Stimulated activated CD8-positive, alpha-beta memory T cell treated with anti-CD3 and anti-CD28 coated beads, Interleukin-15, amount 100 ng/mL, for 4 hours (primary cell): ENCODE results near the gene VGLL1.

Source experiments
- DNase-seq, 2 donors: peaks; one replicate each; pipeline ENCODE4 v3.0.0-alpha.2; 2020; ENCODE audit warnings: low read depth in 2 of 2

VGLL1 gene

DNA sequence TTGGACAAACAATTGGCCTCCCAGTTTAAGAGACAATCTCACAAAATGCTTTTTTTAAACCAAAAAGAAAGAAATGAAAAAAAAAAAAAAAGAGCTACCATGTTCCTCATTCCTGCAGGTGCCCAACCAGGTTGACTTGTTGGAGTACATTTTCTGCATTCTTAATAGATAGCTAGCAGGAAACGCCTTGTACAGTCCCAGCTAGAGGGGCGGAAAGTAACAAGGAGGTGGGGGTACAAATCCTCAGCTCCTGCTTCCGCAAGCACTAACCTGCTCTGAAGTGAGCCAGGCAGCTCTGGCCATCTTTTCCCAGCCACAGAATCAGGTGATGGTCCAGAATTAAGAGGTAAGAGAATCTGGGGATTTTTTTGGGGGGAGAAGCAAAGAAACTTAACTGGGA, at the start of gene VGLL1:
Gene VGLL1, plus strand, starts transcription at position 265 of the 400 bp plus-strand sequence. CDS start 3,806 bp downstream, outside the sequence.
- no peak for DNase-seq

DNA sequence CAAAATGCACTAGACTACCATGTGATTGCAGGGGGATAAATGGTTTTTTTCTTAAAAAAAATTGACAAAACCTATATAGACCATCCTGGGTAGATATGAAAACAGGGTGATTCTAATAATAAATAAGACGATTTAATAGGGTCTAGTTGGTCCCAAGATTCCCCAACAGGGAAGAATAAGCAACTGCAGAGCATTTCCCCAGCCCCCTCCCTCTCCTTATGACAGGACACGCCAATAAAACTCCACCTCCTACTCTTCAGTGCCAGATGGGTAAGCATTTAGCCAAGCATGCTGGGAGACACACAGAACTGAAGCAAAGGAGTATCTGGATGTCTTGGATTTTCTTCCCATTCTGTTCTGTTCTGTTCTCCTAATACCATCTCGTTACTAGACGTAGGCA, 44.4 kb upstream of the VGLL1 start, which contains the start of gene BRS3:
Gene BRS3, plus strand, starts transcription at position 301 of the 400 bp plus-strand sequence. CDS start 168 bp downstream, outside the sequence.
- no peak for DNase-seq

- no peak for DNase-seq
Measured at GRCh38 chrX:136488706-136489105, 43.3 kb upstream of the VGLL1 start.

DNA sequence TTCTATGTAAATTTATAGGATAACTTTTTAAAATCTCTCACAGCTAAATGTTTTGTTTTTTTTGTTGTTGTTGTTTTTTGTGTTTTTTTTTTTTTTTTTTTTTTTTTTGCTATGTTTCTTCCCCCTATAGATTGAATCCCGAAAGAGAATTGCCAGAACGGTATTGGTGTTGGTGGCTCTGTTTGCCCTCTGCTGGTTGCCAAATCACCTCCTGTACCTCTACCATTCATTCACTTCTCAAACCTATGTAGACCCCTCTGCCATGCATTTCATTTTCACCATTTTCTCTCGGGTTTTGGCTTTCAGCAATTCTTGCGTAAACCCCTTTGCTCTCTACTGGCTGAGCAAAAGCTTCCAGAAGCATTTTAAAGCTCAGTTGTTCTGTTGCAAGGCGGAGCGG, 40.2 kb upstream of the VGLL1 start:
- no peak for DNase-seq

DNA sequence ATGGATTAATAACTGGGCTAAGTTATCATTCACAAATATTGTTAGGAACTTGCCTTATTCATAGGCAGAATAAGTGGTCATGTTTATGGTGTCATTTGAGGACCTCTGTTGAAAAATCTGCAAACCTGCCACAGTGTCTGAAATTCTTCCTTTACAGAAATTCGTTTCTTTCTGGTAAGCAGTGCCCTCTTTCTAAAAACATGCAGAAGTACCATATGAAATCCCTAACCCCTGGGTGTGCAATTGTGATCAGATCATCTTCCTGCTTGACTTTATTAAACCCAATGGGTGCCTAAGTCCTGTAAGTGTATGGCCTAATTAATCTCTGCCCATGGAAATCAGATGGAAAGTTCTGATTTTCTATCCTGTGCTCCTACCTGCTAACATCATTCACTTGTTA, 39.0 kb upstream of the VGLL1 start:
- no peak for DNase-seq

- no peak for DNase-seq
Measured at GRCh38 chrX:136495043-136495442, 37.0 kb upstream of the VGLL1 start.

DNA sequence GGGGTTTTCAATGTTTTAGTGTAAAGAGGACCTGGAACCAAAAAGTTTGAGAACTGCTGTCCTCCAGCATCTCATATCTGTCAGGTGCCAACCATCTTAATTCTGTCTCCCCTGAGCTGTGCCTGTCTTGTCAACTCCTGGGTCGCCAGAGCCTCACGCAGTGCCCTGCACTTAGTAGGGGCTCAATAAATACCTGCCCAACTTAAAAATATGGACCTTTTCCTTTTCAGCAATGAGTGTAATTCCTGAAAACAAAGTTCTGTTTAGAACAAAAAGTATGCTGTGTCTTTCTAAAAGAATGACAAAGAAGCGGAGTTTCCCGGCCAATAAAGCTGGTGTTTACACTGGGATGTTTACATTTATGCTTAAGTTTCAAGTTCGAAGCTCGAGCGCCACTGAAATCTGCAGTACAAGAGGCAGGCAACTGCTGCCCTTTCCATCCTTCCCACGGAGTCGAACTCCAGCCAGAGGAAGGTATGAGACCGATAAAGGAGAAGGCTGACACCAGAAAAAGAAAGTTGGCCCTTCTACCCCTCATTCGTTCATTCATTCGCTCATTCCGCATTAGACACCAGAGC, 35.7 kb upstream of the VGLL1 start:
- DNase-seq, result no peak

DNA sequence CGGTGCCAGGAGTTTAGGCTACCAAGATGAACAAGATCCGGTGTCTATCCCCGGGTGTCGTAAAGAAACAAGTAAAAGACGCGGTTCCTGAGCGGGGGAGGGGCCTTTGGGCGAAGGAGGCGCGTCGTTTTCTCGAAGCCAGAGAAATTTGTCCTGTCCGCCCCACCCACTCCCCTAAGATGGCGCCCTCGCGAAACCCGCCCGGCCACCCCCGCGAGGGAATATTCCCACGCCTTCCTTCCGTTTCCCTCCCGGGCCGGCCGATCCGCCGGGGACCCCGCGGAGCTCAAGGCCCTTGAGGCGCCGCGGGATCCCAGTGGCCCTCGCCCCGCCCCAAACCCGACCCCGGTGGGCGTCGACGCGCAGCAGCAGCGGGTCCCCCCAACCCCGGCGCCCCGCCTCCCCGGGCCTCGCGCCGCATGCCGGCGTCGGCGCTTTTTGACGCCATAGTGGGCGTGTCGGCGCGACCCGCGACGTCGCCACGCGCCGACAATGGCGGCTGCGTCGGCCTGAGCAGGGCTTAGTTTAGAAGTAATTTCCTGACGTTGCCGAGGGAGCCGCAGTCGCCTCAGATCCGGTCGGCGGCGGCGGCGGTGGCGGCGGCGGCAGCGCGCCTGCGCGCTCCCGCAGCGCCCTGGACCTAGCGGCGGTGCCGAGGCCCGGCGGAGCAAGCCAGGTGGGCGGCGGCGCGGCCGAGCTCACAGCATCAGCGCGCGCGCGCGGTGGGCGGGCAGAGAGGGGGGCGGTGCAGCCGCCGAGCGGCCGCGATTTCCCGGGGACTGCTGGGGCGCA, 35.1 kb upstream of the VGLL1 start:
- peak; percentile 67 to 75 for DNase-seq

DNA sequence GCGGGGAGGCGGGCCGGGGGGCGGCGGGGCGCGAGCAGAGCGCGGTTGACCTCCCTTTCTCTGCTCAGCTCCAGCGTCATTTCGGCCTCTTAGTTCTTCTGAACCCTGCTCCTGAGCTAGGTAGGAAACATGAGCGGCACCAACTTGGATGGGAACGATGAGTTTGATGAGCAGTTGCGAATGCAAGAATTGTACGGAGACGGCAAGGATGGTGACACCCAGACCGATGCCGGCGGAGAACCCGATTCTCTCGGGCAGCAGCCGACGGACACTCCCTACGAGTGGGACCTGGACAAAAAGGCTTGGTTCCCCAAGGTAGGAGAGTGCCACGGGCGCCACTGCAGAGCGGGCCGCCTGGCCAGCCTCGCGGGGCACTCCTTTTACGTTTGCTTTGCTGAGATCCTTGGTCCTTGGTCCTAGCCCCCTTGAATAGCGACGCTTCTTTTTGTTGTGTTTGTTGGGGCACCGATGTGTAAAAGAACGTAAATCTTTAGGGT, 34.4 kb upstream of the VGLL1 start, which contains the start of gene HTATSF1:
Gene HTATSF1, plus strand, starts transcription at position 37 of the 497 bp plus-strand sequence. Its CDS starts 93 bp downstream, at position 130.
- DNase-seq, result no peak

- DNase-seq, result no peak
Measured at GRCh38 chrX:136519069-136519468, 12.9 kb upstream of the VGLL1 start.

- DNase-seq, result no peak
Measured at GRCh38 chrX:136523770-136524169, 8.2 kb upstream of the VGLL1 start.

- DNase-seq, result no peak
Measured at GRCh38 chrX:136525738-136526606, 6.0 kb upstream of the VGLL1 start.

GRCh38 chrX:136528645-136529315, 3.2 kb upstream of the VGLL1 start:
- no peak for DNase-seq

GRCh38 chrX:136529795-136530194, 2.2 kb upstream of the VGLL1 start:
- DNase-seq, result no peak

DNA sequence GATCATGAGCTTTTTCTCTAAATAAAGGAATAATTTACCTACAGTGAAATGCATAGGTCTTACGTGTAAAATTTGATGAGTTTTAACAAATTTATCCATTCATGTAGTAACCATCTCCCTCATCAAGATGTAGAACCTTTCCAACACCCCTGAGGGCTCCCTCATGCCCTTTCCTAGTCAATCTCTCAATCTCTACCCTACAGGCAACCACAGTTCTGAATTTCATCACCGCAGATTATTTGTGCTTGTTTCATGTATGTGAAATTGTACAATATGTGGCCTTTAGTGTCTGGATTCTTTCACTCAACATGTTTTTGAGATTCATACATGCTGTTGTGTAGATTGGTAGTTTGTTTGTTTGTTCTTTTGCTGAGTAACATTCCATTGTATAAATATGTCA, 2.1 kb downstream of the VGLL1 start:
- DNase-seq, result no peak

- no peak for DNase-seq
Measured at GRCh38 chrX:136538811-136539210, 6.8 kb downstream of the VGLL1 start.

DNA sequence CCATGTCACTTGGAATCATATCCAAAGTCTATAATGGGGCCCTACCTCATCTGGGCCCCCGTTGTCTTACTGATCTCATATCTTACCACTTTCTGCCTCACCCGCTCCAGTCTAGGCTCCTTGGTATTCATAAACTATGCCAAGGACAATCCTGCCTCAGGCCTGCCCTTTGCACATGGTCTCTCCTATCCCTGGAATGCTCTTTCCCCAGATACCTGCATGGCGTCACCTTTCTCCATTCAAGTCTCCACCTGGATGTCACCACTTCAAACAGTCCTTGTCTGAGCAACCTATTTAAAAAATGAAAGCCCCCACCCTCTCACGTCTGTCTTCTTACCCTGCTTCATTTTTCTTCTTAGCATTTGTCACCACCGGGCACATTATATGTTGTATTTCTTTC, 8.2 kb downstream of the VGLL1 start:
- DNase-seq, result no peak

GRCh38 chrX:136541294-136541693, 9.3 kb downstream of the VGLL1 start:
- DNase-seq, result no peak

GRCh38 chrX:136542281-136542680, 10.3 kb downstream of the VGLL1 start:
- DNase-seq, result no peak

DNA sequence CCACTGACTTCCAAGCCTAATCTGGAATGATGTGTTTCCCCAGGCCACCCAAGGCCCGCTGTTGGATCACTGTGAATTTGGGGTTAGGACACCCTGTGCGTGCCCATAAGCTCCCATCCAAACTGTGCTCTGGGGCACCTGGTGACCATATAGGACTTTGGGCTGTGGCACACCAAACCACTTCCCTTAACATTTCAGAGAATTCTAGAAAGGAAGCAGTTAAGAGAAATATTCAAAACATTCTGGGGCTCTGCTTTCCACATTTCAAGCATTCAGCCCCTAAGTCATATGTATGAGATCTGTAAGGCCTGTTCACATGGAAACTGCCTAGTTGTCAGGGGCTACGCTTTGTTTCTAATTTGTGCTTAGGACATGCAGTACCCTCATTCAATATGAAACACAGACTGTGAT, 14.4 kb downstream of the VGLL1 start:
- no peak for DNase-seq

DNA sequence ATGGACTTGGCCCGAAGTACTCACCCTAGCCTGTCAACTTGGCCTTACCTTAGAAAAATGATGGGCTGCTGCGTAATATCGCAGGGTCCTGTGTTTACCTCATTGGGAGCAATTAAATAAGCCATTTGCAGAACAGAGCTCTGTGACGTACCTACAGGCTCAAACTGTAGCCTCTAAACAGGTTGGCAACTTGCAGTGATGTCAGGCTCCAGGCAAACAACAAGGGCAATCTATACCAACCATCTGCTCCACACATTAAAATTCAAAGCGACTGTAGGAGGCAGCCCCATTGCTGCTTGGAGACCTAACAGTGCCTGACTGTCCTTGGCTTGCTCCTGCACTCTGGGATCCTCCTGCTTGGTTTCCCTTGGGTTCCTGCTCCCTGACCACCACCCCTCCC, 17.2 kb downstream of the VGLL1 start:
- DNase-seq, result no peak

- no peak for DNase-seq
Measured at GRCh38 chrX:136551410-136551809, 19.4 kb downstream of the VGLL1 start.
